ENCODE data around the gene ARL8B. TPM values are rescaled to one million over a fixed set of nuclear protein-coding genes. Genes with fewer than 3 reads are reported as not detected.

Gene ARL8B
- total RNA-seq, 4 donors from 2014 or later, result 60.3 to 74.4 (median 66.0) TPM

- peak overlapping the region; percentile 74 for H3K4me3 ChIP-seq
- TF ChIP-seq EP300 (IDR thresholded peaks at IDR 0.05), result no peak
- no peak for TF ChIP-seq POLR2AphosphoS5 (IDR thresholded peaks at IDR 0.05)
- no peak for TF ChIP-seq POLR2A (IDR thresholded peaks at IDR 0.05)
- TF ChIP-seq, protein P1, sequence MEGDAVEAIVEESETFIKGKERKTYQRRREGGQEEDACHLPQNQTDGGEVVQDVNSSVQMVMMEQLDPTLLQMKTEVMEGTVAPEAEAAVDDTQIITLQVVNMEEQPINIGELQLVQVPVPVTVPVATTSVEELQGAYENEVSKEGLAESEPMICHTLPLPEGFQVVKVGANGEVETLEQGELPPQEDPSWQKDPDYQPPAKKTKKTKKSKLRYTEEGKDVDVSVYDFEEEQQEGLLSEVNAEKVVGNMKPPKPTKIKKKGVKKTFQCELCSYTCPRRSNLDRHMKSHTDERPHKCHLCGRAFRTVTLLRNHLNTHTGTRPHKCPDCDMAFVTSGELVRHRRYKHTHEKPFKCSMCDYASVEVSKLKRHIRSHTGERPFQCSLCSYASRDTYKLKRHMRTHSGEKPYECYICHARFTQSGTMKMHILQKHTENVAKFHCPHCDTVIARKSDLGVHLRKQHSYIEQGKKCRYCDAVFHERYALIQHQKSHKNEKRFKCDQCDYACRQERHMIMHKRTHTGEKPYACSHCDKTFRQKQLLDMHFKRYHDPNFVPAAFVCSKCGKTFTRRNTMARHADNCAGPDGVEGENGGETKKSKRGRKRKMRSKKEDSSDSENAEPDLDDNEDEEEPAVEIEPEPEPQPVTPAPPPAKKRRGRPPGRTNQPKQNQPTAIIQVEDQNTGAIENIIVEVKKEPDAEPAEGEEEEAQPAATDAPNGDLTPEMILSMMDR (IDR thresholded peaks at IDR 0.05), result no peak
- H3K9me3 ChIP-seq, result no peaks in the 10 kb centered on the region
- peaks cover 33% of the 10 kb centered on the region for H3K4me1 ChIP-seq
- no peaks in the 10 kb centered on the region for H3K27me3 ChIP-seq
- H3K27ac ChIP-seq, result peak overlapping the region; percentile 46
- 4% methylated on average over 8 of the region's 8 CpGs for WGBS
- no peak for DNase-seq (ENCODE audit: low spot score in 2 of 2)
- H3K36me3 ChIP-seq, result peaks cover 15% of the 10 kb centered on the region
Measured at GRCh38 chr3:5186858-5187155, 64.7 kb downstream of the ARL8B start.

GRCh38 chr3:5187156-5187919 lies 65.2 kb downstream of the ARL8B start, which contains the start of gene EDEM1:
EDEM1 (plus strand) TSS chr3:5187707; CDS start chr3:5187806, 99 bp downstream.
- peak within 1 kb of the TSS; percentile 74 for H3K4me3 ChIP-seq
- peak; percentile 25 to 59 for TF ChIP-seq POLR2A (IDR thresholded peaks at IDR 0.05)
- TF ChIP-seq POLR2AphosphoS5 (IDR thresholded peaks at IDR 0.05), result peak in 2 of 3 donors; percentile 53 to 68
- TF ChIP-seq, protein P1 (IDR thresholded peaks at IDR 0.05), result no peak
- TF ChIP-seq EP300 (IDR thresholded peaks at IDR 0.05), result no peak
- H3K27me3 ChIP-seq, result no peaks in the 10 kb centered on the region
- WGBS, result under 1% methylated on average over 29 of the region's 78 CpGs
- peaks cover 38% of the 10 kb centered on the region for H3K4me1 ChIP-seq
- no peaks in the 10 kb centered on the region for H3K9me3 ChIP-seq
- DNase-seq (ENCODE audit: low spot score in 2 of 2), result peak; percentile 96 to 97
- peak within 1 kb of the TSS; percentile 93 for H3K27ac ChIP-seq
- peaks cover 10% of the 10 kb centered on the region for H3K36me3 ChIP-seq

GRCh38 chr3:5187920-5188418 lies 65.9 kb downstream of the ARL8B start:
- TF ChIP-seq, protein P1 (IDR thresholded peaks at IDR 0.05), result no peak
- TF ChIP-seq EP300 (IDR thresholded peaks at IDR 0.05) (no peak), POLR2A (IDR thresholded peaks at IDR 0.05) (no peak), POLR2AphosphoS5 (IDR thresholded peaks at IDR 0.05) (no peak)
- DNase-seq (ENCODE audit: low spot score in 2 of 2), result peak; percentile 78 to 84
- peaks cover 44% of the 10 kb centered on the region for H3K4me1 ChIP-seq
- 1% methylated on average over 10 of the region's 66 CpGs for WGBS
- peaks cover 7% of the 10 kb centered on the region for H3K36me3 ChIP-seq
- peak overlapping the region; percentile 93 for H3K27ac ChIP-seq
- no peaks in the 10 kb centered on the region for H3K9me3 ChIP-seq
- H3K27me3 ChIP-seq, result no peaks in the 10 kb centered on the region
- H3K4me3 ChIP-seq, result peak overlapping the region; percentile 74

GRCh38 chr3:5188419-5189221 lies 66.5 kb downstream of the ARL8B start:
- 2% methylated on average over 16 of the region's 26 CpGs for WGBS
- Histone ChIP-seq H3K27ac (peak overlapping the region; percentile 93), H3K4me1 (peaks cover 51% of the 10 kb centered on the region), H3K36me3 (peaks cover 4% of the 10 kb centered on the region), H3K4me3 (peak overlapping the region; percentile 74), H3K9me3 (no peaks in the 10 kb centered on the region), H3K27me3 (no peaks in the 10 kb centered on the region)
- TF ChIP-seq EP300 (IDR thresholded peaks at IDR 0.05) (no peak), POLR2A (IDR thresholded peaks at IDR 0.05) (no peak), POLR2AphosphoS5 (IDR thresholded peaks at IDR 0.05) (no peak)
- TF ChIP-seq, protein P1 (IDR thresholded peaks at IDR 0.05), result no peak
- DNase-seq (ENCODE audit: low spot score in 2 of 2), result peak in 1 of 2 donors; percentile 72
